K562 (cell line): ENCODE data around the gene PRSS8. TPM values are rescaled to one million over a fixed set of nuclear protein-coding genes. Genes with fewer than 3 reads are reported as not detected.

Source experiments
- BCOR ChIP-seq: fragments of 450-650 bp; IDR thresholded peaks from 2 replicates; pipeline ENCODE4 v1.6.1; 2016
- ESRRA ChIP-seq: fragments of 450-650 bp; IDR thresholded peaks from 2 replicates; pipeline ENCODE4 v1.6.1; 2014; ENCODE audit warnings: low read depth, mild to moderate bottlenecking, moderate library complexity, borderline replicate concordance
- PTBP1 ChIP-seq: fragments of 200-400 bp; formaldehyde crosslinking; IDR thresholded peaks from 2 replicates; pipeline ENCODE4 v1.6.1; 2017; ENCODE audit warnings: low read depth, low read length
- RB1 ChIP-seq: fragments of 450-650 bp; IDR thresholded peaks from 2 replicates; pipeline ENCODE4 v1.6.1; 2017; ENCODE audit warnings: low read depth, mild to moderate bottlenecking
- RBM15 ChIP-seq: fragments of 200-400 bp; formaldehyde crosslinking; IDR thresholded peaks from 2 replicates; pipeline ENCODE4 v1.6.1; 2018; ENCODE audit warnings: mild to moderate bottlenecking, low read length, moderate library complexity; ENCODE audit not compliant: insufficient read depth
- RBM22 ChIP-seq: fragments of 200-400 bp; formaldehyde crosslinking; IDR thresholded peaks from 2 replicates; pipeline ENCODE4 v1.6.1; 2018; ENCODE audit warnings: low read length, low read depth; ENCODE audit not compliant: poor library complexity, severe bottlenecking
- RFX5 ChIP-seq: IDR thresholded peaks from 2 replicates; pipeline ENCODE4 v1.6.1; 2011; ENCODE audit warnings: low read depth, mild to moderate bottlenecking, improper control_type of control experiment, low read length
- SMARCB1 ChIP-seq: IDR thresholded peaks from 2 replicates; pipeline ENCODE4 v1.6.1; 2011; ENCODE audit warnings: improper control_type of control experiment, low read depth; ENCODE audit not compliant: insufficient read length
- SMARCC2 ChIP-seq: fragments of 450-650 bp; IDR thresholded peaks from 2 replicates; pipeline ENCODE4 v1.6.1; 2017; ENCODE audit warnings: antibody characterized with exemption, moderate library complexity, mild to moderate bottlenecking, low read depth
- SNIP1 ChIP-seq: fragments of 450-650 bp; IDR thresholded peaks from 2 replicates; pipeline ENCODE4 v1.7.1; 2017; ENCODE audit warnings: low read depth, mild to moderate bottlenecking
- TAF7 ChIP-seq: fragments of 450-650 bp; IDR thresholded peaks from 2 replicates; pipeline ENCODE4 v1.6.1; 2016; ENCODE audit warnings: missing genetic modification characterization, missing compliant biosample characterization
- TCF3 ChIP-seq: sonication (generic); formaldehyde crosslinking; IDR thresholded peaks from 2 replicates; pipeline ENCODE4 v1.4.0; 2020; ENCODE audit warnings: mild to moderate bottlenecking, missing genetic modification reagents
- TCFL5 ChIP-seq: fragments of 250-450 bp; sonication (Bioruptor Pico); conservative IDR thresholded peaks from 2 replicates; pipeline ENCODE4 v1.6.1; 2021; ENCODE audit warnings: mild to moderate bottlenecking, moderate library complexity, matching md5 sums
- THRAP3 ChIP-seq: fragments of 450-650 bp; IDR thresholded peaks from 2 replicates; pipeline ENCODE4 v1.6.1; 2016; ENCODE audit warnings: mild to moderate bottlenecking, inconsistent platforms, borderline replicate concordance
- TRIM28 ChIP-seq: fragments of 450-650 bp; IDR thresholded peaks from 2 replicates; pipeline ENCODE4 v1.6.1; 2017
- U2AF1 ChIP-seq: fragments of 200-400 bp; formaldehyde crosslinking; optimal IDR thresholded peaks from 2 replicates; pipeline ENCODE3; 2017; ENCODE audit warnings: mild to moderate bottlenecking, low read depth, low read length, moderate library complexity
- ZFX ChIP-seq: sonication (generic); formaldehyde crosslinking; IDR thresholded peaks from 2 replicates; pipeline ENCODE4 v1.8.0; 2022; ENCODE audit warnings: mild to moderate bottlenecking, missing genetic modification reagents, moderate library complexity
- ZNF431 ChIP-seq: sonication (generic); formaldehyde crosslinking; IDR thresholded peaks from 2 replicates; pipeline ENCODE4 v1.8.0; 2022; ENCODE audit warnings: mild to moderate bottlenecking, missing genetic modification reagents
- ZNF766 ChIP-seq: fragments of 200-800 bp; sonication (Bioruptor generic); conservative IDR thresholded peaks from 2 replicates; pipeline ENCODE4 v1.6.1; 2016; ENCODE audit warnings: missing genetic modification characterization, missing compliant biosample characterization
- polyA plus RNA-seq, 8 experiments: library from polyadenylated mRNA; depleted of rRNA in 4 of 8; stranded (reverse) in 5 of 8; unstranded in 3 of 8; fragments of >200 nt; fragmentation: Nextera tagmentation in 2 of 8; fragmentation: Illumina TruSeq in 1 of 8; extraction: Ambion mirVana in 2 of 8; extraction: Trizol in 1 of 8; gene quantifications; 2 replicates each; pipeline versions ENCODE4 v1.2.1 to v1.2.3, GENCODE V29; 2011 to 2014; ENCODE audit warnings: inconsistent platforms in 1 of 8, missing spikeins in 1 of 8
- total RNA-seq, 7 experiments: library from RNA; depleted of rRNA in 6 of 7; stranded (reverse); fragments of >200 nt in 6 of 7; fragmentation: Illumina TruSeq in 2 of 7; extraction: Trizol in 2 of 7; gene quantifications; 2 replicates each; pipeline versions ENCODE4 v1.2.1 to v1.2.3, GENCODE V29; 2011 to 2021; ENCODE audit warnings: low replicate concordance in 1 of 7
- TF ChIP-seq, protein P1 (sequence below): sonication (generic); formaldehyde crosslinking; IDR thresholded peaks from 2 replicates; pipeline ENCODE4 v1.9.0; 2022; ENCODE audit warnings: mild to moderate bottlenecking, missing genetic modification reagents
- TF ChIP-seq, protein P2 (sequence below): fragments of 200-800 bp; sonication (Bioruptor generic); IDR thresholded peaks from 2 replicates; pipeline ENCODE4 v1.6.1; 2017; ENCODE audit warnings: missing genetic modification characterization, missing compliant biosample characterization
- TF ChIP-seq, protein P3 (sequence below): sonication (generic); IDR thresholded peaks from 2 replicates; pipeline ENCODE4 v1.6.1; 2016
- TF ChIP-seq, protein P4 (sequence below): sonication (generic); formaldehyde crosslinking; IDR thresholded peaks from 2 replicates; pipeline ENCODE4 v1.8.0; 2022; ENCODE audit warnings: mild to moderate bottlenecking, missing genetic modification reagents

The PRSS8 gene
- total and polyA plus RNA-seq, 9 of the 15 experiments (the other 6 are each of a cell fraction or from before 2014, with no cell fraction given), result 0.25 to 3.9 (median 1.3) TPM; not detected in 1

DNA sequence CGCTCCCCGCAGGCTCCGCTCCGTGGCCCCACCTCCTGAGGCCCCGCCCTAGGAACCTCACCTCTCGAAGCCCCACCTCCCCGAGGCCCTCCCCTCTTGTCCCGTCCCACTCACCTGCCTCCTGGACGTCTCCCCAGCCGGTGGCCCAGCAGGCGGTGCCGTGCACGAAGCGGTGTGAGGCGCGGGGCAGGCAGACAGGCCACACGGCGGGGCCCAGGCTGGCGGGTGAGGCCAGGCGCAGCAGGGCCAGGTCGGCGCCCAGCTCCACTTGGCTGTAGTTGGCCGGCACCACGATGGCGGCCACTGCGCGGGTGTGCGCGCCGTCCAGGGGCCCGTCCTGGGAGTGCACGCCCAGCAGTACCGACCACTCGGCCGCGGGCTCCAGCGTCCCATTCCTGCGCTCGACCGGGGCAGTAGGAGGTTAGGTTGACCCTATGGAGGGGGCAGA lies 12.8 kb upstream of the PRSS8 start (continued):
- TF ChIP-seq RBM15, result no peak
- no peak for TF ChIP-seq RBM22
- TF ChIP-seq, protein P1, sequence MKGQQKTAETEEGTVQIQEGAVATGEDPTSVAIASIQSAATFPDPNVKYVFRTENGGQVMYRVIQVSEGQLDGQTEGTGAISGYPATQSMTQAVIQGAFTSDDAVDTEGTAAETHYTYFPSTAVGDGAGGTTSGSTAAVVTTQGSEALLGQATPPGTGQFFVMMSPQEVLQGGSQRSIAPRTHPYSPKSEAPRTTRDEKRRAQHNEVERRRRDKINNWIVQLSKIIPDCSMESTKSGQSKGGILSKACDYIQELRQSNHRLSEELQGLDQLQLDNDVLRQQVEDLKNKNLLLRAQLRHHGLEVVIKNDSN, result no peak
- no peak for TF ChIP-seq U2AF1
- TF ChIP-seq PTBP1, result no peak
- no peak for TF ChIP-seq SNIP1
- TF ChIP-seq ESRRA, result no peak
- no peak for TF ChIP-seq TCFL5
- TF ChIP-seq, protein P2, sequence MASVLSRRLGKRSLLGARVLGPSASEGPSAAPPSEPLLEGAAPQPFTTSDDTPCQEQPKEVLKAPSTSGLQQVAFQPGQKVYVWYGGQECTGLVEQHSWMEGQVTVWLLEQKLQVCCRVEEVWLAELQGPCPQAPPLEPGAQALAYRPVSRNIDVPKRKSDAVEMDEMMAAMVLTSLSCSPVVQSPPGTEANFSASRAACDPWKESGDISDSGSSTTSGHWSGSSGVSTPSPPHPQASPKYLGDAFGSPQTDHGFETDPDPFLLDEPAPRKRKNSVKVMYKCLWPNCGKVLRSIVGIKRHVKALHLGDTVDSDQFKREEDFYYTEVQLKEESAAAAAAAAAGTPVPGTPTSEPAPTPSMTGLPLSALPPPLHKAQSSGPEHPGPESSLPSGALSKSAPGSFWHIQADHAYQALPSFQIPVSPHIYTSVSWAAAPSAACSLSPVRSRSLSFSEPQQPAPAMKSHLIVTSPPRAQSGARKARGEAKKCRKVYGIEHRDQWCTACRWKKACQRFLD (CRISPR knock-in tag), result no peak
- TF ChIP-seq SMARCB1, result no peak
- no peak for TF ChIP-seq RFX5
- no peak for TF ChIP-seq TCF3
- peak; percentile 59 for TF ChIP-seq ZFX (CRISPR knock-in tag)
- no peak for TF ChIP-seq BCOR
- TF ChIP-seq ZNF431 (CRISPR knock-in tag), result no peak
- TF ChIP-seq RB1, result peak; percentile 63; the same call in 1 of the 2 replicates
- TF ChIP-seq TRIM28, result no peak
- TF ChIP-seq SMARCC2, result no peak
- TF ChIP-seq, protein P3, sequence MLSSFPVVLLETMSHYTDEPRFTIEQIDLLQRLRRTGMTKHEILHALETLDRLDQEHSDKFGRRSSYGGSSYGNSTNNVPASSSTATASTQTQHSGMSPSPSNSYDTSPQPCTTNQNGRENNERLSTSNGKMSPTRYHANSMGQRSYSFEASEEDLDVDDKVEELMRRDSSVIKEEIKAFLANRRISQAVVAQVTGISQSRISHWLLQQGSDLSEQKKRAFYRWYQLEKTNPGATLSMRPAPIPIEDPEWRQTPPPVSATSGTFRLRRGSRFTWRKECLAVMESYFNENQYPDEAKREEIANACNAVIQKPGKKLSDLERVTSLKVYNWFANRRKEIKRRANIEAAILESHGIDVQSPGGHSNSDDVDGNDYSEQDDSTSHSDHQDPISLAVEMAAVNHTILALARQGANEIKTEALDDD, result no peak
- no peak for TF ChIP-seq TAF7
- TF ChIP-seq, protein P4, sequence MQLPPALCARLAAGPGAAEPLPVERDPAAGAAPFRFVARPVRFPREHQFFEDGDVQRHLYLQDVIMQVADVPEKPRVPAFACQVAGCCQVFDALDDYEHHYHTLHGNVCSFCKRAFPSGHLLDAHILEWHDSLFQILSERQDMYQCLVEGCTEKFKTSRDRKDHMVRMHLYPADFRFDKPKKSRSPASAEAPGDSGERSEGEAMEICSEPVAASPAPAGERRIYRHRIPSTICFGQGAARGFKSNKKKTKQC (CRISPR knock-in tag), result peak; percentile 28; the same call in 1 of the 2 replicates
- TF ChIP-seq ZNF766 (CRISPR knock-in tag), result no peak
- no peak for TF ChIP-seq THRAP3
